Fibroblast of upper back skin (primary cell): ENCODE data around the gene RPRD1A.
A peak's percentile ranks its signal among the peaks of the same experiment; 100 is the strongest.

Experiments
- DNase-seq: peaks from one replicate; pipeline ENCODE4 v3.0.0-alpha.2; 2013

Gene RPRD1A

GRCh38 chr18:35964319-35964718 is 103.0 kb downstream of the RPRD1A start:
- DNase-seq: no peak

GRCh38 chr18:35962320-35962719 is 105.0 kb downstream of the RPRD1A start:
- DNase-seq: no peak

- DNase-seq: no peak
These were observed 111.1 kb downstream of the RPRD1A start for GRCh38 chr18:35956226-35956625.

GRCh38 chr18:35953688-35954087 is 113.7 kb downstream of the RPRD1A start:
- DNase-seq: no peak

- no peak for DNase-seq
These were observed 116.8 kb downstream of the RPRD1A start for GRCh38 chr18:35950628-35950982.

- peak; percentile 65 for DNase-seq
These were observed 117.3 kb downstream of the RPRD1A start for GRCh38 chr18:35949903-35950627.

- no peak for DNase-seq
These were observed 118.3 kb downstream of the RPRD1A start for GRCh38 chr18:35949090-35949489.

- no peak for DNase-seq
These were observed 119.3 kb downstream of the RPRD1A start for GRCh38 chr18:35948080-35948479.

- DNase-seq: no peak
These were observed 124.7 kb downstream of the RPRD1A start for GRCh38 chr18:35942661-35943060.

- no peak for DNase-seq
These were observed 125.2 kb downstream of the RPRD1A start for GRCh38 chr18:35942133-35942532.

GRCh38 chr18:35941299-35941698 is 126.1 kb downstream of the RPRD1A start:
- no peak for DNase-seq
